SK-N-SH treated with all-trans-retinoic acid at 6 μM for 48 hours (cell line): ENCODE data around the gene C5AR1.

Source experiments
- ESRRG ChIP-seq: fragments of 250-450 bp; sonication (Bioruptor Pico); IDR thresholded peaks from 2 replicates; pipeline ENCODE4 v1.6.1; 2021; ENCODE audit warnings: mild to moderate bottlenecking
- OSR1 ChIP-seq: fragments of 250-450 bp; sonication (Bioruptor Pico); IDR thresholded peaks from 2 replicates; pipeline ENCODE4 v1.8.0; 2022; ENCODE audit warnings: moderate library complexity, mild to moderate bottlenecking, inconsistent platforms
- PATZ1 ChIP-seq: fragments of 250-450 bp; sonication (Bioruptor Pico); IDR thresholded peaks from 2 replicates; pipeline ENCODE4 v1.8.0; 2020; ENCODE audit warnings: mild to moderate bottlenecking, moderate library complexity, borderline replicate concordance
- PPARA ChIP-seq: fragments of 250-450 bp; sonication (Bioruptor Pico); IDR thresholded peaks from 2 replicates; pipeline ENCODE4 v1.5.0; 2020; ENCODE audit warnings: mild to moderate bottlenecking, borderline replicate concordance
- RARB ChIP-seq: fragments of 250-450 bp; sonication (Bioruptor Pico); IDR thresholded peaks from 2 replicates; pipeline ENCODE4 v1.8.0; 2021; ENCODE audit warnings: mild to moderate bottlenecking, moderate library complexity
- SNAI2 ChIP-seq: fragments of 250-450 bp; sonication (Bioruptor Pico); IDR thresholded peaks from 2 replicates; pipeline ENCODE4 v1.5.0; 2020; ENCODE audit warnings: mild to moderate bottlenecking, moderate library complexity
- ZC3H10 ChIP-seq: fragments of 250-450 bp; sonication (Bioruptor Pico); IDR thresholded peaks from 2 replicates; pipeline ENCODE4 v1.5.1; 2021; ENCODE audit warnings: mild to moderate bottlenecking, moderate library complexity
- ZFP3 ChIP-seq: fragments of 250-450 bp; sonication (Bioruptor Pico); IDR thresholded peaks from 2 replicates; pipeline ENCODE4 v1.5.0; 2020; ENCODE audit warnings: mild to moderate bottlenecking, moderate library complexity
- ZNF8 ChIP-seq: fragments of 450-650 bp; formaldehyde crosslinking; IDR thresholded peaks from 2 replicates; pipeline ENCODE4 v1.5.0; 2020; ENCODE audit warnings: mild to moderate bottlenecking, moderate library complexity
- TF ChIP-seq, protein P1 (sequence below): fragments of 250-450 bp; sonication (Bioruptor Pico); IDR thresholded peaks from 2 replicates; pipeline ENCODE4 v1.8.0; 2021; ENCODE audit warnings: low read depth, mild to moderate bottlenecking, moderate library complexity, borderline replicate concordance
- TF ChIP-seq, protein P2 (sequence below): fragments of 250-450 bp; sonication (Bioruptor Pico); IDR thresholded peaks from 2 replicates; pipeline ENCODE4 v1.5.1; 2020; ENCODE audit warnings: low read depth, mild to moderate bottlenecking, moderate library complexity

DNA sequence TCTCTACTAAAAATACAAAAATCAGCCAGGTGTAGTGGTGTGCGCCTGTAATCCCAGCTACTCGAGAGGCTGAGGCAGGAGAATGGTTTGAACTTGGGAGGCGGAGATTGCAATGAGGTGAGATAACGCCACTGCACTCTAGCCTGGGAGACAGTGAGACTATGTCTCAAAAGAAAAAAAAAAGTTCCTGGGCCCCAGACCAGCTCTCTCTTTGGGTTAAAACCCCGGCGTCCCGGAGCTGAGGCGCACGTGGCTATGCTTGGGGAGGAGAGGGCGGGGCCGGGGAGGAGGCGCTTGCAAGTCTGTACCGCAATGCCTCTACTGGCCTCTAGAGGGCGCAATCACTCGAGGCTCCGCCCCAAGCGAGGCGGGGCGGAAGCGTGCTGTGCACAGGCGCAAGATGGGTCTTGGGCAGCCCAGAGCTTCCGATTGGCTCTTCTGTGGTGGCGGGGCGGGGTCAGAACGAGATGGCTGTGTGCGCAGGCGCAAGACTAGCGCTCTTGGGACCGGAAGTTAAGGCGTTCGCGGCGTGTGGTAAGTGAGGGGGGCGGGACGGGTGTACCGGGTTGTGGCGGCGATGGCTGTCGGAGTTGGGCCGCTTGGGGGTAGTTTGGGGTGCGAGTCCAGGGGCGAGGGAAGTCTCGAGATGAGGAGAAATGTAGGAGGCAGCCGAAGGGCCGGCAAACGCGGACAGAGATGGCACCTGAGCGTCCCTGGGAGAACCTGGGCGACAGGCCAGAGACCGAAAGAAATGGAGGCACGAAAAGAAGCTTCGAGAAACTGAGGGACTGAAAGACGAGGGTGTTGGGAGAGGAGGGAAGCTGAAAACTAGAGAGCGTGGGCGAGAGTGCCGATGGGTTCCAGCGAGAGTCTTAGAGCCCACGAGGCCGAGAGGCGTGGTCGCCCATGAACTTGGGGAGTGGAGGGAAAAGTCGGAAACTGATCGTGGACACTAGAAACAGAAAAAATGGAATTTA lies 39.4 kb downstream of the C5AR1 start, which contains the start of gene DHX34:
- TF ChIP-seq OSR1 (no peak), ZNF8 (CRISPR knock-in tag) (no peak), RARB (CRISPR knock-in tag) (no peak), ZC3H10 (CRISPR knock-in tag) (no peak), SNAI2 (no peak), ESRRG (no peak), PPARA (CRISPR knock-in tag) (no peak), PATZ1 (CRISPR knock-in tag) (no peak), ZFP3 (CRISPR knock-in tag) (no peak)
- TF ChIP-seq, protein P1, sequence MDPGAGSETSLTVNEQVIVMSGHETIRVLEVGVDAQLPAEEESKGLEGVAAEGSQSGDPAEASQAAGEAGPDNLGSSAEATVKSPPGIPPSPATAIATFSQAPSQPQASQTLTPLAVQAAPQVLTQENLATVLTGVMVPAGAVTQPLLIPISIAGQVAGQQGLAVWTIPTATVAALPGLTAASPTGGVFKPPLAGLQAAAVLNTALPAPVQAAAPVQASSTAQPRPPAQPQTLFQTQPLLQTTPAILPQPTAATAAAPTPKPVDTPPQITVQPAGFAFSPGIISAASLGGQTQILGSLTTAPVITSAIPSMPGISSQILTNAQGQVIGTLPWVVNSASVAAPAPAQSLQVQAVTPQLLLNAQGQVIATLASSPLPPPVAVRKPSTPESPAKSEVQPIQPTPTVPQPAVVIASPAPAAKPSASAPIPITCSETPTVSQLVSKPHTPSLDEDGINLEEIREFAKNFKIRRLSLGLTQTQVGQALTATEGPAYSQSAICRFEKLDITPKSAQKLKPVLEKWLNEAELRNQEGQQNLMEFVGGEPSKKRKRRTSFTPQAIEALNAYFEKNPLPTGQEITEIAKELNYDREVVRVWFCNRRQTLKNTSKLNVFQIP (CRISPR knock-in tag): no peak
- TF ChIP-seq, protein P2, sequence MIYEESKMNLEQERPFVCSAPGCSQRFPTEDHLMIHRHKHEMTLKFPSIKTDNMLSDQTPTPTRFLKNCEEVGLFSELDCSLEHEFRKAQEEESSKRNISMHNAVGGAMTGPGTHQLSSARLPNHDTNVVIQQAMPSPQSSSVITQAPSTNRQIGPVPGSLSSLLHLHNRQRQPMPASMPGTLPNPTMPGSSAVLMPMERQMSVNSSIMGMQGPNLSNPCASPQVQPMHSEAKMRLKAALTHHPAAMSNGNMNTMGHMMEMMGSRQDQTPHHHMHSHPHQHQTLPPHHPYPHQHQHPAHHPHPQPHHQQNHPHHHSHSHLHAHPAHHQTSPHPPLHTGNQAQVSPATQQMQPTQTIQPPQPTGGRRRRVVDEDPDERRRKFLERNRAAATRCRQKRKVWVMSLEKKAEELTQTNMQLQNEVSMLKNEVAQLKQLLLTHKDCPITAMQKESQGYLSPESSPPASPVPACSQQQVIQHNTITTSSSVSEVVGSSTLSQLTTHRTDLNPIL (CRISPR knock-in tag): no peak
